GM23338 (cell line): ENCODE measurements around the gene TENT4A. TPM values are rescaled to one million over a fixed set of nuclear protein-coding genes. Genes with fewer than 3 reads are reported as not detected.

ENCODE experiments used
- ATAC-seq: fragments of 200-7000 bp; cut with Tn5 transposase; 3 replicates; pipeline ENCODE4 v1.9.1; 2020
- DNase-seq: peaks from one replicate; pipeline ENCODE4 v3.0.0-alpha.2; 2015; ENCODE audit warnings: low spot score
- H2AFZ ChIP-seq: fragments of 200-600 bp; sonication (generic); 2 replicates; pipeline ENCODE4 v1.8.0; 2016; ENCODE audit warnings: antibody characterized with exemption, mild to moderate bottlenecking, moderate library complexity
- H3F3A ChIP-seq: fragments of 200-600 bp; sonication (generic); replicated peaks from 2 replicates; pipeline ENCODE4 v1.8.0; 2017; ENCODE audit warnings: antibody characterized with exemption, mixed run types, low read depth
- H3K27ac ChIP-seq: fragments of 200-600 bp; sonication (generic); 2 replicates; pipeline ENCODE4 v1.6.1; 2016; ENCODE audit warnings: low read depth
- H3K27me3 ChIP-seq: fragments of 200-600 bp; sonication (generic); 2 replicates; pipeline ENCODE4 v1.8.0; 2016; ENCODE audit warnings: mild to moderate bottlenecking, mixed run types, moderate library complexity; ENCODE audit not compliant: insufficient read depth
- H3K36me3 ChIP-seq: fragments of 200-600 bp; sonication (generic); 2 replicates; pipeline ENCODE4 v1.8.0; 2016; ENCODE audit warnings: mild to moderate bottlenecking; ENCODE audit not compliant: insufficient read depth
- H3K4me1 ChIP-seq: fragments of 200-600 bp; sonication (generic); 2 replicates; pipeline ENCODE4 v1.8.0; 2016; ENCODE audit warnings: mild to moderate bottlenecking, moderate library complexity; ENCODE audit not compliant: insufficient read depth
- H3K4me2 ChIP-seq: fragments of 200-600 bp; sonication (generic); 2 replicates; pipeline ENCODE4 v1.7.1; 2017; ENCODE audit warnings: mixed run types
- H3K4me3 ChIP-seq: fragments of 200-600 bp; sonication (generic); 2 replicates; pipeline ENCODE4 v1.6.1; 2016; ENCODE audit warnings: mixed run types
- H3K79me2 ChIP-seq: fragments of 200-600 bp; sonication (generic); replicated peaks from 2 replicates; pipeline ENCODE4 v1.8.0; 2017; ENCODE audit warnings: mild to moderate bottlenecking; ENCODE audit not compliant: insufficient read depth
- H3K9me2 ChIP-seq: fragments of 200-600 bp; sonication (generic); 2 replicates; pipeline ENCODE4 v1.8.0; 2017; ENCODE audit not compliant: insufficient read depth
- H4K20me1 ChIP-seq: fragments of 200-600 bp; sonication (generic); replicated peaks from 2 replicates; pipeline ENCODE4 v1.8.0; 2017; ENCODE audit warnings: mild to moderate bottlenecking; ENCODE audit not compliant: insufficient read depth
- H3K27ac Mint-ChIP-seq: 2 replicates; pipeline ENCODE4 v1.8.0; 2020; ENCODE audit warnings: inconsistent platforms, mild to moderate bottlenecking, moderate library complexity, mixed read lengths
- H3K27me3 Mint-ChIP-seq: 3 replicates; pipeline ENCODE4 v1.8.0; 2022; ENCODE audit warnings: low read depth, mild to moderate bottlenecking, moderate library complexity, mixed read lengths, inconsistent platforms; ENCODE audit not compliant: insufficient read depth, poor library complexity
- H3K36me3 Mint-ChIP-seq: 3 replicates; pipeline ENCODE4 v1.8.0; 2021; ENCODE audit warnings: low read depth, mild to moderate bottlenecking, inconsistent platforms, moderate library complexity, mixed read lengths
- H3K4me1 Mint-ChIP-seq: 3 replicates; pipeline ENCODE4 v1.8.0; 2020; ENCODE audit warnings: mild to moderate bottlenecking, inconsistent platforms, mixed read lengths
- H3K4me3 Mint-ChIP-seq: 3 replicates; pipeline ENCODE4 v1.8.0; 2021; ENCODE audit warnings: moderate library complexity, mild to moderate bottlenecking, inconsistent platforms, mixed read lengths
- H3K9me3 Mint-ChIP-seq: 3 replicates; pipeline ENCODE4 v1.8.0; 2020; ENCODE audit warnings: moderate library complexity, mild to moderate bottlenecking, inconsistent platforms, mixed read lengths
- CREB1 ChIP-seq: fragments of 250-450 bp; sonication (Bioruptor Pico); IDR thresholded peaks from 2 replicates; pipeline ENCODE4 v1.5.0; 2020; ENCODE audit warnings: low read depth, mild to moderate bottlenecking, moderate library complexity
- NANOG ChIP-seq: IDR thresholded peaks from 2 replicates; pipeline ENCODE4 v1.6.1; 2016; ENCODE audit warnings: antibody characterized with exemption, borderline replicate concordance
- POLR2AphosphoS5 ChIP-seq: IDR thresholded peaks from 2 replicates; pipeline ENCODE4 v1.6.1; 2016; ENCODE audit warnings: antibody characterized with exemption, low read depth
- STAT1 ChIP-seq: IDR thresholded peaks from one replicate; pipeline ENCODE4 v1.6.1; 2016; ENCODE audit warnings: antibody characterized with exemption; ENCODE audit not compliant: unreplicated experiment
- ZNF114 ChIP-seq: fragments of 250-450 bp; sonication (Bioruptor Pico); IDR thresholded peaks from 2 replicates; pipeline ENCODE4 v1.5.0; 2020; ENCODE audit warnings: mild to moderate bottlenecking, moderate library complexity
- polyA plus RNA-seq: library from polyadenylated mRNA; unstranded; fragments of >200 nt; fragmentation: Nextera tagmentation; extraction: Ambion mirVana; gene quantifications from 2 replicates; pipeline ENCODE4 v1.2.1, GENCODE V29; 2016
- total RNA-seq: library from RNA; depleted of rRNA; stranded (reverse); fragments of >200 nt; shearing (Covaris generic); gene quantifications from 2 replicates; pipeline ENCODE4 v1.2.3, GENCODE V29; 2014
- TF ChIP-seq, protein P1 (sequence below), 2 experiments: fragments of 200-600 bp in 1 of 2; sonication (generic) in 1 of 2; conservative IDR thresholded peaks; 2 replicates each; pipeline versions ENCODE4 v1.5.1 to v1.6.1; 2016 to 2017; ENCODE audit warnings: antibody characterized with exemption in 2 of 2, low read depth in 2 of 2, mild to moderate bottlenecking in 2 of 2, moderate library complexity in 1 of 2
- TF ChIP-seq, protein P2 (sequence below): IDR thresholded peaks from 2 replicates; pipeline ENCODE4 v1.6.1; 2016; ENCODE audit warnings: antibody characterized with exemption
- TF ChIP-seq, protein P3 (sequence below): IDR thresholded peaks from one replicate; pipeline ENCODE4 v1.6.1; 2018; ENCODE audit warnings: antibody characterized with exemption; ENCODE audit not compliant: unreplicated experiment
- TF ChIP-seq, protein P4 (sequence below): fragments of 250-450 bp; sonication (Bioruptor Pico); IDR thresholded peaks from 2 replicates; pipeline ENCODE4 v1.5.0; 2020; ENCODE audit warnings: mild to moderate bottlenecking, moderate library complexity

Gene TENT4A
- total and polyA plus RNA-seq, 2 experiments from 2014 or later: 5.3 to 24.0 TPM

DNA sequence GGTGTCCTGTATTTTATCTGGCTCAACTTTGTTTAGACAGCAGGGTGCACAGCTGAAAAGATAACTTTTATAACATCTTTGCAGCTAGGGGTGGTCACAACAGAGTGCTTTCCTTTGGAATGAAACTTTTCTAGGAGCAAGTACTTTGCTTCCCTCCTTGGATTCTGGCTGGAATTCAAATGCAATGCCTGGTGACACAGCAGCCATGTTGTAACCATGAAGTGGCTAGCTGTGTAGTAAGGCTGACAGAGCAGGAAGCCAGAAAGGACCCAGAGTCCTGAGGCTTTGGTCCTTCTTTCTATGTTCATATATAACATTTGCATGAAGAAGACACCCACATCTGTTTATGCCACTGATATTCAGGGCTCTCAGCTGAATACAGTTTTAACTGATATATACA is 48.1 kb downstream of the TENT4A start (continued):
- TF ChIP-seq, protein P1, sequence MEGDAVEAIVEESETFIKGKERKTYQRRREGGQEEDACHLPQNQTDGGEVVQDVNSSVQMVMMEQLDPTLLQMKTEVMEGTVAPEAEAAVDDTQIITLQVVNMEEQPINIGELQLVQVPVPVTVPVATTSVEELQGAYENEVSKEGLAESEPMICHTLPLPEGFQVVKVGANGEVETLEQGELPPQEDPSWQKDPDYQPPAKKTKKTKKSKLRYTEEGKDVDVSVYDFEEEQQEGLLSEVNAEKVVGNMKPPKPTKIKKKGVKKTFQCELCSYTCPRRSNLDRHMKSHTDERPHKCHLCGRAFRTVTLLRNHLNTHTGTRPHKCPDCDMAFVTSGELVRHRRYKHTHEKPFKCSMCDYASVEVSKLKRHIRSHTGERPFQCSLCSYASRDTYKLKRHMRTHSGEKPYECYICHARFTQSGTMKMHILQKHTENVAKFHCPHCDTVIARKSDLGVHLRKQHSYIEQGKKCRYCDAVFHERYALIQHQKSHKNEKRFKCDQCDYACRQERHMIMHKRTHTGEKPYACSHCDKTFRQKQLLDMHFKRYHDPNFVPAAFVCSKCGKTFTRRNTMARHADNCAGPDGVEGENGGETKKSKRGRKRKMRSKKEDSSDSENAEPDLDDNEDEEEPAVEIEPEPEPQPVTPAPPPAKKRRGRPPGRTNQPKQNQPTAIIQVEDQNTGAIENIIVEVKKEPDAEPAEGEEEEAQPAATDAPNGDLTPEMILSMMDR (conservative IDR thresholded peaks at IDR 0.05; ENCODE audit: low read depth in 2 of 2): no peak

DNA sequence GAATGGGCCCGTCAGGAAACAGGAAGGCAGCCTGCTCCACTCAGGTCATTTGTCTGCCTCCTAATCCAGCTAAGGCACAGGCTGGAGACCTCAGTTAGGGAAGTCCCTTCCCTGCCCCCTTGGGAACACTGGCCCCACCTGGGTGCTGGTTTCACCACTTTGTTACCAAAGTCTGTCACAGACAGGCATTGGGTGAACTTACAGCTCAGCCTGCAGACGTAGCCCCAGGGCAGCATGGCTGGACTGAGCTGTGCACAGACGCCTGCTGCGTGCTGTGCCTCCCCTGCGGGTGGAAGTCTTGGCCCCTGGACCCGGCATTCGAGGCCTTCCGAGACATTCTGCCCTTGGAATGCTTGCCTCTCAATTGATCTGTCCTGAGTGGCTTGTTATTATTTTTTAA is 48.9 kb downstream of the TENT4A start:
- peaks cover 3% of the 10 kb centered on the region; the same call in 1 of the 3 replicates for H3K4me1 Mint-ChIP-seq
- H3K27ac ChIP-seq: no peak overlapping the region
- H3K4me3 ChIP-seq: no peak overlapping the region
- H3K27me3 Mint-ChIP-seq: peaks cover 10% of the 10 kb centered on the region
- H3K79me2 ChIP-seq: no peaks in the 10 kb centered on the region
- H3K27ac Mint-ChIP-seq: no peak overlapping the region
- ATAC-seq: no peak
- H3K4me1 ChIP-seq: peaks cover 3% of the 10 kb centered on the region; the same call in 1 of the 2 replicates
- H3K9me2 ChIP-seq: no peaks in the 10 kb centered on the region
- TF ChIP-seq, protein P2, sequence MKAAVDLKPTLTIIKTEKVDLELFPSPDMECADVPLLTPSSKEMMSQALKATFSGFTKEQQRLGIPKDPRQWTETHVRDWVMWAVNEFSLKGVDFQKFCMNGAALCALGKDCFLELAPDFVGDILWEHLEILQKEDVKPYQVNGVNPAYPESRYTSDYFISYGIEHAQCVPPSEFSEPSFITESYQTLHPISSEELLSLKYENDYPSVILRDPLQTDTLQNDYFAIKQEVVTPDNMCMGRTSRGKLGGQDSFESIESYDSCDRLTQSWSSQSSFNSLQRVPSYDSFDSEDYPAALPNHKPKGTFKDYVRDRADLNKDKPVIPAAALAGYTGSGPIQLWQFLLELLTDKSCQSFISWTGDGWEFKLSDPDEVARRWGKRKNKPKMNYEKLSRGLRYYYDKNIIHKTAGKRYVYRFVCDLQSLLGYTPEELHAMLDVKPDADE: no peak
- TF ChIP-seq, protein P3, sequence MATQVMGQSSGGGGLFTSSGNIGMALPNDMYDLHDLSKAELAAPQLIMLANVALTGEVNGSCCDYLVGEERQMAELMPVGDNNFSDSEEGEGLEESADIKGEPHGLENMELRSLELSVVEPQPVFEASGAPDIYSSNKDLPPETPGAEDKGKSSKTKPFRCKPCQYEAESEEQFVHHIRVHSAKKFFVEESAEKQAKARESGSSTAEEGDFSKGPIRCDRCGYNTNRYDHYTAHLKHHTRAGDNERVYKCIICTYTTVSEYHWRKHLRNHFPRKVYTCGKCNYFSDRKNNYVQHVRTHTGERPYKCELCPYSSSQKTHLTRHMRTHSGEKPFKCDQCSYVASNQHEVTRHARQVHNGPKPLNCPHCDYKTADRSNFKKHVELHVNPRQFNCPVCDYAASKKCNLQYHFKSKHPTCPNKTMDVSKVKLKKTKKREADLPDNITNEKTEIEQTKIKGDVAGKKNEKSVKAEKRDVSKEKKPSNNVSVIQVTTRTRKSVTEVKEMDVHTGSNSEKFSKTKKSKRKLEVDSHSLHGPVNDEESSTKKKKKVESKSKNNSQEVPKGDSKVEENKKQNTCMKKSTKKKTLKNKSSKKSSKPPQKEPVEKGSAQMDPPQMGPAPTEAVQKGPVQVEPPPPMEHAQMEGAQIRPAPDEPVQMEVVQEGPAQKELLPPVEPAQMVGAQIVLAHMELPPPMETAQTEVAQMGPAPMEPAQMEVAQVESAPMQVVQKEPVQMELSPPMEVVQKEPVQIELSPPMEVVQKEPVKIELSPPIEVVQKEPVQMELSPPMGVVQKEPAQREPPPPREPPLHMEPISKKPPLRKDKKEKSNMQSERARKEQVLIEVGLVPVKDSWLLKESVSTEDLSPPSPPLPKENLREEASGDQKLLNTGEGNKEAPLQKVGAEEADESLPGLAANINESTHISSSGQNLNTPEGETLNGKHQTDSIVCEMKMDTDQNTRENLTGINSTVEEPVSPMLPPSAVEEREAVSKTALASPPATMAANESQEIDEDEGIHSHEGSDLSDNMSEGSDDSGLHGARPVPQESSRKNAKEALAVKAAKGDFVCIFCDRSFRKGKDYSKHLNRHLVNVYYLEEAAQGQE: no peak
- TF ChIP-seq STAT1 (no peak), ZNF114 (CRISPR knock-in tag) (no peak), CREB1 (no peak), POLR2AphosphoS5 (no peak), NANOG (no peak)
- TF ChIP-seq, protein P4, sequence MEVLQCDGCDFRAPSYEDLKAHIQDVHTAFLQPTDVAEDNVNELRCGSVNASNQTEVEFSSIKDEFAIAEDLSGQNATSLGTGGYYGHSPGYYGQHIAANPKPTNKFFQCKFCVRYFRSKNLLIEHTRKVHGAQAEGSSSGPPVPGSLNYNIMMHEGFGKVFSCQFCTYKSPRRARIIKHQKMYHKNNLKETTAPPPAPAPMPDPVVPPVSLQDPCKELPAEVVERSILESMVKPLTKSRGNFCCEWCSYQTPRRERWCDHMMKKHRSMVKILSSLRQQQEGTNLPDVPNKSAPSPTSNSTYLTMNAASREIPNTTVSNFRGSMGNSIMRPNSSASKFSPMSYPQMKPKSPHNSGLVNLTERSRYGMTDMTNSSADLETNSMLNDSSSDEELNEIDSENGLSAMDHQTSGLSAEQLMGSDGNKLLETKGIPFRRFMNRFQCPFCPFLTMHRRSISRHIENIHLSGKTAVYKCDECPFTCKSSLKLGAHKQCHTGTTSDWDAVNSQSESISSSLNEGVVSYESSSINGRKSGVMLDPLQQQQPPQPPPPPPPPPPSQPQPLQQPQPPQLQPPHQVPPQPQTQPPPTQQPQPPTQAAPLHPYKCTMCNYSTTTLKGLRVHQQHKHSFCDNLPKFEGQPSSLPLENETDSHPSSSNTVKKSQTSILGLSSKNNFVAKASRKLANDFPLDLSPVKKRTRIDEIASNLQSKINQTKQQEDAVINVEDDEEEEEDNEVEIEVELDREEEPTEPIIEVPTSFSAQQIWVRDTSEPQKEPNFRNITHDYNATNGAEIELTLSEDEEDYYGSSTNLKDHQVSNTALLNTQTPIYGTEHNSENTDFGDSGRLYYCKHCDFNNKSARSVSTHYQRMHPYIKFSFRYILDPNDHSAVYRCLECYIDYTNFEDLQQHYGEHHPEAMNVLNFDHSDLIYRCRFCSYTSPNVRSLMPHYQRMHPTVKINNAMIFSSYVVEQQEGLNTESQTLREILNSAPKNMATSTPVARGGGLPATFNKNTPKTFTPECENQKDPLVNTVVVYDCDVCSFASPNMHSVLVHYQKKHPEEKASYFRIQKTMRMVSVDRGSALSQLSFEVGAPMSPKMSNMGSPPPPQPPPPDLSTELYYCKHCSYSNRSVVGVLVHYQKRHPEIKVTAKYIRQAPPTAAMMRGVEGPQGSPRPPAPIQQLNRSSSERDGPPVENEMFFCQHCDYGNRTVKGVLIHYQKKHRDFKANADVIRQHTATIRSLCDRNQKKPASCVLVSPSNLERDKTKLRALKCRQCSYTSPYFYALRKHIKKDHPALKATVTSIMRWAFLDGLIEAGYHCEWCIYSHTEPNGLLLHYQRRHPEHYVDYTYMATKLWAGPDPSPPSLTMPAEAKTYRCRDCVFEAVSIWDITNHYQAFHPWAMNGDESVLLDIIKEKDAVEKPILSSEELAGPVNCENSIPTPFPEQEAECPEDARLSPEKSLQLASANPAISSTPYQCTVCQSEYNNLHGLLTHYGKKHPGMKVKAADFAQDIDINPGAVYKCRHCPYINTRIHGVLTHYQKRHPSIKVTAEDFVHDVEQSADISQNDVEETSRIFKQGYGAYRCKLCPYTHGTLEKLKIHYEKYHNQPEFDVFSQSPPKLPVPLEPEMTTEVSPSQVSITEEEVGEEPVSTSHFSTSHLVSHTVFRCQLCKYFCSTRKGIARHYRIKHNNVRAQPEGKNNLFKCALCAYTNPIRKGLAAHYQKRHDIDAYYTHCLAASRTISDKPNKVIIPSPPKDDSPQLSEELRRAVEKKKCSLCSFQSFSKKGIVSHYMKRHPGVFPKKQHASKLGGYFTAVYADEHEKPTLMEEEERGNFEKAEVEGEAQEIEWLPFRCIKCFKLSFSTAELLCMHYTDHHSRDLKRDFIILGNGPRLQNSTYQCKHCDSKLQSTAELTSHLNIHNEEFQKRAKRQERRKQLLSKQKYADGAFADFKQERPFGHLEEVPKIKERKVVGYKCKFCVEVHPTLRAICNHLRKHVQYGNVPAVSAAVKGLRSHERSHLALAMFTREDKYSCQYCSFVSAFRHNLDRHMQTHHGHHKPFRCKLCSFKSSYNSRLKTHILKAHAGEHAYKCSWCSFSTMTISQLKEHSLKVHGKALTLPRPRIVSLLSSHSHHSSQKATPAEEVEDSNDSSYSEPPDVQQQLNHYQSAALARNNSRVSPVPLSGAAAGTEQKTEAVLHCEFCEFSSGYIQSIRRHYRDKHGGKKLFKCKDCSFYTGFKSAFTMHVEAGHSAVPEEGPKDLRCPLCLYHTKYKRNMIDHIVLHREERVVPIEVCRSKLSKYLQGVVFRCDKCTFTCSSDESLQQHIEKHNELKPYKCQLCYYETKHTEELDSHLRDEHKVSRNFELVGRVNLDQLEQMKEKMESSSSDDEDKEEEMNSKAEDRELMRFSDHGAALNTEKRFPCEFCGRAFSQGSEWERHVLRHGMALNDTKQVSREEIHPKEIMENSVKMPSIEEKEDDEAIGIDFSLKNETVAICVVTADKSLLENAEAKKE (CRISPR knock-in tag): no peak
- TF ChIP-seq, protein P1 (conservative IDR thresholded peaks at IDR 0.05; ENCODE audit: low read depth in 2 of 2): no peak
- H3K9me3 Mint-ChIP-seq: no peaks in the 10 kb centered on the region
- peaks cover 4% of the 10 kb centered on the region for H3K36me3 Mint-ChIP-seq
- peaks cover 4% of the 10 kb centered on the region; the same call in 1 of the 2 replicates for H4K20me1 ChIP-seq
- no peak overlapping the region for H3K4me3 Mint-ChIP-seq
- no peak overlapping the region for H2AFZ ChIP-seq
- no peak overlapping the region for H3K4me2 ChIP-seq
- no peaks in the 10 kb centered on the region for H3F3A ChIP-seq
- no peaks in the 10 kb centered on the region for H3K27me3 ChIP-seq
- H3K36me3 ChIP-seq: no peaks in the 10 kb centered on the region; the same call in 1 of the 2 replicates
- DNase-seq: no peak
